ENCODE results near the gene RUNX2. TPM values are rescaled to one million over a fixed set of nuclear protein-coding genes. Genes with fewer than 3 reads are reported as not detected.
A peak's percentile ranks its signal among the peaks of the same experiment; 100 is the strongest.

Gene RUNX2
- total and polyA plus RNA-seq, 10 of the 15 experiments (the other 5 are each of a cell fraction or from before 2014, with no cell fraction given), result 0.01 to 0.77 (median 0.15) TPM; not detected in 3

DNA sequence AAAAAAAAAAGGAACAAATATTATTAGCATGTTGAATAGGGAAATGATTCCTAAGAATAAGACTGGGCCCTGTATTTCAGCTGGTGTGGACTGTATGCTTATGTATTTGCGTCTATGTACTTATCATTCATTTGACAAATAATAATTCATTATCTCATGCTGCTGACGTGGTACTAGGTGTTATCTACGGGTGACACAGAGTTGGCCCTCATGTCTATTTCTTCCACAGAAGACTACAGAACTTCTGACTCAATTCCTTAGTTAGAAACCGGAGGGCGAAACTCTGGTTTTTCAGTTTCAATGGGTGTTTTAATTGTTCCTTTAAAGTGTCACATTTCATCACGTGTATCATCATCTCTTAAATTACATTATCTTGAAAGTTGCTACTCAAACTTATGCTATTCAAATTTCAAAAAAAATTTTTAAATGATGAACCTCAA, 381.7 kb downstream of the RUNX2 start (continued):
- TF ChIP-seq SREBF1 (IDR thresholded peaks at IDR 0.05; ENCODE audit: low read length) (0 out of 2 replicates have a peak, but pooled peaks have one; percentile 46), HCFC1 (IDR thresholded peaks at IDR 0.05; ENCODE audit: low read length) (no peak), TCF12 (IDR thresholded peaks at IDR 0.05; ENCODE audit: low read depth, low read length) (peak; percentile 46; the same call in 1 of the 2 replicates), BCL11A (IDR thresholded peaks at IDR 0.05; ENCODE audit: low read depth, low read length) (peak; percentile 96), MEF2B (IDR thresholded peaks at IDR 0.05; ENCODE audit: partially characterized antibody, poor library complexity, severe bottlenecking) (peak; percentile 43), NBN (IDR thresholded peaks at IDR 0.05) (no peak; the same call in 1 of the 2 replicates), STAT3 (IDR thresholded peaks at IDR 0.05; ENCODE audit: low read depth, low read length) (0 out of 2 replicates have a peak, but pooled peaks have one; percentile 25), NRF1 (conservative IDR thresholded peaks at IDR 0.05; ENCODE audit: low read depth, low read length) (no peak), CHD4 (IDR thresholded peaks at IDR 0.05) (no peak), KAT2A (conservative IDR thresholded peaks at IDR 0.05; ENCODE audit: control insufficient read depth, low read depth, low read length) (no peak), SP1 (IDR thresholded peaks at IDR 0.05; ENCODE audit: low read depth, low read length) (peak; percentile 39), SUPT20H (IDR thresholded peaks at IDR 0.05; ENCODE audit: borderline replicate concordance, control insufficient read depth, low read depth, low read length) (no peak), RAD51 (IDR thresholded peaks at IDR 0.05) (peak; percentile 80), ZNF207 (IDR thresholded peaks at IDR 0.05; ENCODE audit: borderline replicate concordance) (no peak)
- TF ChIP-seq, protein P1, sequence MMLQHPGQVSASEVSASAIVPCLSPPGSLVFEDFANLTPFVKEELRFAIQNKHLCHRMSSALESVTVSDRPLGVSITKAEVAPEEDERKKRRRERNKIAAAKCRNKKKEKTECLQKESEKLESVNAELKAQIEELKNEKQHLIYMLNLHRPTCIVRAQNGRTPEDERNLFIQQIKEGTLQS (IDR thresholded peaks at IDR 0.05; ENCODE audit: borderline replicate concordance, extremely low read depth, low read depth, low read length), result no peak
- TF ChIP-seq, protein P2, sequence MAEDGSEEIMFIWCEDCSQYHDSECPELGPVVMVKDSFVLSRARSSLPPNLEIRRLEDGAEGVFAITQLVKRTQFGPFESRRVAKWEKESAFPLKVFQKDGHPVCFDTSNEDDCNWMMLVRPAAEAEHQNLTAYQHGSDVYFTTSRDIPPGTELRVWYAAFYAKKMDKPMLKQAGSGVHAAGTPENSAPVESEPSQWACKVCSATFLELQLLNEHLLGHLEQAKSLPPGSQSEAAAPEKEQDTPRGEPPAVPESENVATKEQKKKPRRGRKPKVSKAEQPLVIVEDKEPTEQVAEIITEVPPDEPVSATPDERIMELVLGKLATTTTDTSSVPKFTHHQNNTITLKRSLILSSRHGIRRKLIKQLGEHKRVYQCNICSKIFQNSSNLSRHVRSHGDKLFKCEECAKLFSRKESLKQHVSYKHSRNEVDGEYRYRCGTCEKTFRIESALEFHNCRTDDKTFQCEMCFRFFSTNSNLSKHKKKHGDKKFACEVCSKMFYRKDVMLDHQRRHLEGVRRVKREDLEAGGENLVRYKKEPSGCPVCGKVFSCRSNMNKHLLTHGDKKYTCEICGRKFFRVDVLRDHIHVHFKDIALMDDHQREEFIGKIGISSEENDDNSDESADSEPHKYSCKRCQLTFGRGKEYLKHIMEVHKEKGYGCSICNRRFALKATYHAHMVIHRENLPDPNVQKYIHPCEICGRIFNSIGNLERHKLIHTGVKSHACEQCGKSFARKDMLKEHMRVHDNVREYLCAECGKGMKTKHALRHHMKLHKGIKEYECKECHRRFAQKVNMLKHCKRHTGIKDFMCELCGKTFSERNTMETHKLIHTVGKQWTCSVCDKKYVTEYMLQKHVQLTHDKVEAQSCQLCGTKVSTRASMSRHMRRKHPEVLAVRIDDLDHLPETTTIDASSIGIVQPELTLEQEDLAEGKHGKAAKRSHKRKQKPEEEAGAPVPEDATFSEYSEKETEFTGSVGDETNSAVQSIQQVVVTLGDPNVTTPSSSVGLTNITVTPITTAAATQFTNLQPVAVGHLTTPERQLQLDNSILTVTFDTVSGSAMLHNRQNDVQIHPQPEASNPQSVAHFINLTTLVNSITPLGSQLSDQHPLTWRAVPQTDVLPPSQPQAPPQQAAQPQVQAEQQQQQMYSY (CRISPR knock-in tag; IDR thresholded peaks at IDR 0.05), result no peak
- TF ChIP-seq, protein P3, sequence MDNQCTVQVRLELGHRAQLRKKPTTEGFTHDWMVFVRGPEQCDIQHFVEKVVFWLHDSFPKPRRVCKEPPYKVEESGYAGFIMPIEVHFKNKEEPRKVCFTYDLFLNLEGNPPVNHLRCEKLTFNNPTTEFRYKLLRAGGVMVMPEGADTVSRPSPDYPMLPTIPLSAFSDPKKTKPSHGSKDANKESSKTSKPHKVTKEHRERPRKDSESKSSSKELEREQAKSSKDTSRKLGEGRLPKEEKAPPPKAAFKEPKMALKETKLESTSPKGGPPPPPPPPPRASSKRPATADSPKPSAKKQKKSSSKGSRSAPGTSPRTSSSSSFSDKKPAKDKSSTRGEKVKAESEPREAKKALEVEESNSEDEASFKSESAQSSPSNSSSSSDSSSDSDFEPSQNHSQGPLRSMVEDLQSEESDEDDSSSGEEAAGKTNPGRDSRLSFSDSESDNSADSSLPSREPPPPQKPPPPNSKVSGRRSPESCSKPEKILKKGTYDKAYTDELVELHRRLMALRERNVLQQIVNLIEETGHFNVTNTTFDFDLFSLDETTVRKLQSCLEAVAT (IDR thresholded peaks at IDR 0.05), result no peak
- TF ChIP-seq, protein P4, sequence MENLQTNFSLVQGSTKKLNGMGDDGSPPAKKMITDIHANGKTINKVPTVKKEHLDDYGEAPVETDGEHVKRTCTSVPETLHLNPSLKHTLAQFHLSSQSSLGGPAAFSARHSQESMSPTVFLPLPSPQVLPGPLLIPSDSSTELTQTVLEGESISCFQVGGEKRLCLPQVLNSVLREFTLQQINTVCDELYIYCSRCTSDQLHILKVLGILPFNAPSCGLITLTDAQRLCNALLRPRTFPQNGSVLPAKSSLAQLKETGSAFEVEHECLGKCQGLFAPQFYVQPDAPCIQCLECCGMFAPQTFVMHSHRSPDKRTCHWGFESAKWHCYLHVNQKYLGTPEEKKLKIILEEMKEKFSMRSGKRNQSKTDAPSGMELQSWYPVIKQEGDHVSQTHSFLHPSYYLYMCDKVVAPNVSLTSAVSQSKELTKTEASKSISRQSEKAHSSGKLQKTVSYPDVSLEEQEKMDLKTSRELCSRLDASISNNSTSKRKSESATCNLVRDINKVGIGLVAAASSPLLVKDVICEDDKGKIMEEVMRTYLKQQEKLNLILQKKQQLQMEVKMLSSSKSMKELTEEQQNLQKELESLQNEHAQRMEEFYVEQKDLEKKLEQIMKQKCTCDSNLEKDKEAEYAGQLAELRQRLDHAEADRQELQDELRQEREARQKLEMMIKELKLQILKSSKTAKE (IDR thresholded peaks at IDR 0.05; ENCODE audit: low read depth, poor library complexity, severe bottlenecking), result peak; percentile 86
- TF ChIP-seq, protein P5, sequence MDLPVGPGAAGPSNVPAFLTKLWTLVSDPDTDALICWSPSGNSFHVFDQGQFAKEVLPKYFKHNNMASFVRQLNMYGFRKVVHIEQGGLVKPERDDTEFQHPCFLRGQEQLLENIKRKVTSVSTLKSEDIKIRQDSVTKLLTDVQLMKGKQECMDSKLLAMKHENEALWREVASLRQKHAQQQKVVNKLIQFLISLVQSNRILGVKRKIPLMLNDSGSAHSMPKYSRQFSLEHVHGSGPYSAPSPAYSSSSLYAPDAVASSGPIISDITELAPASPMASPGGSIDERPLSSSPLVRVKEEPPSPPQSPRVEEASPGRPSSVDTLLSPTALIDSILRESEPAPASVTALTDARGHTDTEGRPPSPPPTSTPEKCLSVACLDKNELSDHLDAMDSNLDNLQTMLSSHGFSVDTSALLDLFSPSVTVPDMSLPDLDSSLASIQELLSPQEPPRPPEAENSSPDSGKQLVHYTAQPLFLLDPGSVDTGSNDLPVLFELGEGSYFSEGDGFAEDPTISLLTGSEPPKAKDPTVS (IDR thresholded peaks at IDR 0.05; ENCODE audit: low read depth, low read length), result no peak
